Skeletal muscle tissue (tissue), 4 donors: ENCODE data around the gene ATXN7. TPM values are rescaled to one million over a fixed set of nuclear protein-coding genes. Genes with fewer than 3 reads are reported as not detected.

Experiments
- H3K27ac ChIP-seq: one replicate; pipeline ENCODE4 v1.7.0; 2013; ENCODE audit warnings: mild to moderate bottlenecking, low read depth, low read length, inconsistent platforms
- H3K27me3 ChIP-seq, 3 donors: one replicate each; pipeline ENCODE4 v1.7.0; 2013; ENCODE audit warnings: low read length in 3 of 3; ENCODE audit not compliant: control insufficient read depth in 3 of 3, insufficient read depth in 3 of 3
- H3K36me3 ChIP-seq, 3 donors: one replicate each; pipeline ENCODE4 v1.7.0; 2013; ENCODE audit warnings: low read length in 3 of 3; ENCODE audit not compliant: control insufficient read depth in 3 of 3, insufficient read depth in 3 of 3
- H3K4me1 ChIP-seq, 3 donors: one replicate each; pipeline ENCODE4 v1.7.0; 2013; ENCODE audit warnings: low read length in 3 of 3, mild to moderate bottlenecking in 3 of 3; ENCODE audit not compliant: control insufficient read depth in 3 of 3, insufficient read depth in 3 of 3
- H3K4me3 ChIP-seq, 3 donors: one replicate each; pipeline ENCODE4 v1.7.0; 2013; ENCODE audit warnings: low read length in 3 of 3
- H3K9ac ChIP-seq, 3 donors: one replicate each; pipeline ENCODE4 v1.7.0; 2013; ENCODE audit warnings: low read length in 3 of 3, mild to moderate bottlenecking in 3 of 3, moderate library complexity in 2 of 3, low read depth in 1 of 3
- H3K9me3 ChIP-seq, 3 donors: one replicate each; pipeline ENCODE4 v1.7.0; 2013; ENCODE audit warnings: low read length in 3 of 3; ENCODE audit not compliant: control insufficient read depth in 3 of 3
- total RNA-seq: library from RNA; depleted of rRNA; stranded (reverse); fragments of >200 nt; gene quantifications from one replicate; pipeline ENCODE4 v1.2.3, GENCODE V29; 2014
- donor health status: Osteomylitis.

The ATXN7 gene
- total RNA-seq, 1 donor from 2014 or later, result 8.4 TPM

DNA sequence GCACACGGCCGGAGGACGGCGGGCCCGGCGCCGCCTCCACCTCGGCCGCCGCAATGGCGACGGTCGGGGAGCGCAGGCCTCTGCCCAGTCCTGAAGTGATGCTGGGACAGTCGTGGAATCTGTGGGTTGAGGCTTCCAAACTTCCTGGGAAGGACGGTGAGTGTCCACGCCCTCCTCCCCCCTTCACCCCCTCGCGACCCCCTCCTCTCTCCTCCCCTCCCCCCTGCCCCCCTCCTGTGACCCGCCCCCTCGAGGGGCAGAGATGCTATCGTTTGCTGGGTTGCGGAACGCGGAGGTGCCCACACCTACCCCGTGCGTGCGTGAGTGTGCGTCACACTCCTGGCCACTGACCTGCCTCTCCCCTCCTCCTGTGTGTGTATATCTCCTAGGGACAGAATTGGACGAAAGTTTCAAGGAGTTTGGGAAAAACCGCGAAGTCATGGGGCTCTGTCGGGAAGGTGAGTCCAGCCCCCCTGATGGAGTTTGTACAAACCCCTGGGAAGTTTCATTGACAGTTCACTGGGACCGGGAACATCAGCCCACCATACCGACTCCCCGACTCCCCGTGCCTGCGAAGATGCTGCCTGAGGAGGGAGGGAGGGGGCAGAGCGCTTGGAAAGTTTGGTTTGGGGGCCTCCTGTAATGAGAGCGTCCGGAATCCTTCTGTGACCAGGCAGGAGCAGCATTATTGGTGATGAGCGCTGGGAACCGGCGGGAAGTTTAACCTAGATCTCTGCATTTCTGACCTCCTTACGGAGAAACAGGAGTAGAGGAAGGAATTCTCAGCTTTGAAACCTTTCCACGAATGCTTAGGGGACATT, 49.3 kb downstream of the ATXN7 start:
- peaks cover 15 to 22% (median 21%) of the 10 kb centered on the region in 3 donors for H3K4me1 ChIP-seq
- H3K9ac ChIP-seq, result peak overlapping the region; percentile 60 to 85 (median 73)
- peak overlapping the region; percentile 90 for H3K27ac ChIP-seq
- peaks cover 3 to 17% (median 5%) of the 10 kb centered on the region in 3 donors for H3K36me3 ChIP-seq
- H3K4me3 ChIP-seq, result peak overlapping the region; percentile 73 to 76 (median 75)
- no peaks in the 10 kb centered on the region for H3K27me3 ChIP-seq
- H3K9me3 ChIP-seq, result no peaks in the 10 kb centered on the region

DNA sequence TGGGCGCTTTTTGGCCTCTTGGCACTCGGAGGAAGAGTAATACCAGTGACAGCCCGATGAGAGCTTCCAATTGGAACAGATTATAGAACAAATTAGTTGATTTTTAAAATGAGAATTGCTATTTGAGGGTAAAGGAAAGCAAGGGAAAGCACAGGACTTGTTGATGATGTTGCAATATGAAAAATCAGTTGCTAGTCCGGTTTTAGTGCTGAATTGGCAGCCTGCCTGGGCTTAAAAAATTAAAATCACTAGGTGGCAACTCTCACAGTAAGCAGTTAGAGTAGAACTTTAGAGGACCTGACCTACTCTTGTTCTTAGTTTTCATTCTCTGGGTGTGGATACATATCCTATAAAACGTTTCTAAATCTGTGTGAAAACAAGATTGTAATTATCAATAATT, 50.6 kb downstream of the ATXN7 start:
- peaks cover 13 to 22% (median 21%) of the 10 kb centered on the region in 3 donors for H3K4me1 ChIP-seq
- H3K4me3 ChIP-seq, result no peak overlapping the region
- no peak overlapping the region for H3K9ac ChIP-seq
- no peak overlapping the region for H3K27ac ChIP-seq
- H3K36me3 ChIP-seq, result peaks cover 10 to 18% (median 12%) of the 10 kb centered on the region in 3 donors
- no peaks in the 10 kb centered on the region for H3K9me3 ChIP-seq
- no peaks in the 10 kb centered on the region for H3K27me3 ChIP-seq

DNA sequence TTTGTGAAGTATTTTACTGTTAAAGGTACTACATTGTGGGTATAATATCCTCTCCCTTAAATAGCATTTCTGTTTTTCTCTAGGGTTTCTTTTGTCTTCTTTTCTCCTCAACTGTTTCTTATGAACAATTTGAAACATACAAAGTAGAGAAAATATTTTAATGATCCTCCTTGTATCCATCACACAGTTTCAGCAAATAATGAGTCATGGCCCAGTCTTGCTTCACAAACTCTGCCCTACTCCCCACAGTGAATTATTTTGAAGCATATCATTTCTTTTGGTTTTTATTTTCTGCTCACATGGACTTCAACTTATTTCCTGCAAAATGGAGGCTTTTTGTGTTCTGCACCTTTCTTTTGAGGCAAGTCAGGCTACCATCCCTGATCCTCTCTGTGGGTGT, 54.7 kb downstream of the ATXN7 start:
- Histone ChIP-seq H3K9me3 (no peaks in the 10 kb centered on the region), H3K27me3 (no peaks in the 10 kb centered on the region), H3K36me3 (peaks cover 10 to 25% (median 15%) of the 10 kb centered on the region in 3 donors), H3K27ac (no peak overlapping the region), H3K4me1 (peaks cover 2 to 12% (median 6%) of the 10 kb centered on the region in 3 donors), H3K9ac (no peak overlapping the region), H3K4me3 (no peak overlapping the region)

DNA sequence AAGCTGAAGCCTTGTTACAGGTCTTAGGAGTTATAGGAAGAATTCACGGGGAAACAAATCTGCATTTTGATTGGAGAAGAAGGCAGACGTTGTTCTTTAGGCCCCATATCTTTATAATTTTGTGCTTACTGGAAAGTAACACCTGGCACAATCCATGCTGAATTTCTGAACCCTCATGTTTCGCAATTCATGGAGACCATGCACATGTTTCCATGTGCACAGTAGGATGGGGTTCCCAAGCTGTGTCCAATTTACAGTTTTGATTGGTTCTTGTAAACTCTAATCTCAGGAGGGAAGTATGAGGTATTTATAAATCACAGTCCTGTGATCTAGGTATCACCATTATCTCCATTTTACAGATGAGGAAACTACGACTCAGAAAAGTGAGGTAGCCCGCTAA, 56.3 kb downstream of the ATXN7 start:
- Histone ChIP-seq H3K27me3 (no peaks in the 10 kb centered on the region), H3K9me3 (no peaks in the 10 kb centered on the region), H3K36me3 (peaks cover 15 to 28% (median 18%) of the 10 kb centered on the region in 3 donors), H3K4me1 (no peaks in the 10 kb centered on the region), H3K9ac (no peak overlapping the region), H3K4me3 (no peak overlapping the region), H3K27ac (no peak overlapping the region)

DNA sequence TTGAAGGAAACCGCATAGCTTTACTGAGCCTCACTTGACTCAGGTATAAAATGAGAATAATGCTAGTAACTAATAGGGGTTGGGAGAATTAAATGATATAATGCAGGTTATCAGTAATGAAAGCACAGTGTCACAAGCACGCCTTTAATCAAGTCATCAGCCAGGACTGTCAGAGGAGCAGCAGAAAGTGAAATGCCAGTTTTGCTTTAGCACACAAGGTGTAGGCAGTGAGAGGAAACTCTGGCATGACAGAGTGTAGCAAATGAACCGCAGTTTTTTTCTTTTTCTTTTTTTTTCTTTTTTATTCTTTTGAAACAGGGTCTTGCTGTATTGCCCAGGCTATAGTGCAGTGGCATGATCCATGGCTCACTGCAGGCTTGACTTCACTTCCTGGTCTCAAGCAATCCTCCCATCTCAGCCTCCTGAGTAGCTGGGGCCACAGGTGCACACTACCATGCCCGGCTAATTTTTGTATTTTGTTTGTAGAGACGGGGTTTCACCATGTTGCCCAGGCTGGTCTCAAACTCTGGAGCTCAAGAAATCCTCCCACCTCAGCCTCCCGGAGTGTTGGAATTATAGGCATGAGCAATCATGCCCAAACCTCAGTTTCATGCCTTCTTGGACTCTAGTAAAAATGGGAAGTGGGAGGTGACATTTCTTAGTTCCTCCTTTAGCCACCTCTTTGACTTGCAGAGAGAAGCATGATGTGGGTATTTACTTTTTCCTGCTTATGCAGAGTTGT, 58.2 kb downstream of the ATXN7 start:
- H3K27ac ChIP-seq, result no peak overlapping the region
- no peaks in the 10 kb centered on the region for H3K4me1 ChIP-seq
- H3K9ac ChIP-seq, result no peak overlapping the region
- no peaks in the 10 kb centered on the region for H3K27me3 ChIP-seq
- peaks cover 19 to 24% (median 22%) of the 10 kb centered on the region in 3 donors for H3K36me3 ChIP-seq
- no peaks in the 10 kb centered on the region for H3K9me3 ChIP-seq
- no peak overlapping the region for H3K4me3 ChIP-seq

DNA sequence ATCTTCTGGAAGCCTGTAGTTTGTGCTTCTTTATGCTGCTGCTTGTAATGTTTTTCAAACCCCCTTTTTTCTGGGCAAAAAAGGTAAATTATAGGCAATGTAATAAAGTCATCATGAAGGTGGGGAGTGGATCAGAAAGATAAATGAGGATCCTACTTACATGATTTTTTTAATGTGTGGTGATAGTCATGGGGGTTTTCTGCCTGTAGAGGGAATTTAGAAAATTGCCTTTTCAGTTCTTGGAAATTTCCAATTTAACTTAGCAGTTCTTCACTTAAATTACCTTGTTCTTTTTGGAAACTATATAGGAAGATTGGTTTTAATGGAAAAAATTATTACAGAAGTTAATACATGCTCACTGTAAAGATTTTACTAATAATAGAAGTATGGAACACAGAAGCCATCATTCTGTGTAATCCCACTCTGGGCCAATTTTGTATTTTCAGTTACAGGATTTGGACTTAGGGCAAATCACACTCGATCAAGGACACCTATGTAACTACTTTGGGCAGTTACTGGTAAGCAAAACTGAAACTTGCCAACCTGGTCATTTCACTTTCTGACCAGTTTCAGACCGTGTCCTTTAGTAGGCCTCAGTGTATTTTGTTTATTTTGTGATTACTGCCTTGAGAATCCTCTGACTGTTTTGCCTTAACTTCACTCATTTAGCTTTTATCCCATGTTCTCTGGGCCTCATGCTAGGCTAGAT, 59.0 kb downstream of the ATXN7 start:
- Histone ChIP-seq H3K4me3 (no peak overlapping the region), H3K9ac (no peak overlapping the region), H3K27me3 (no peaks in the 10 kb centered on the region), H3K27ac (no peak overlapping the region), H3K4me1 (no peaks in the 10 kb centered on the region), H3K9me3 (no peaks in the 10 kb centered on the region), H3K36me3 (peaks cover 18 to 21% (median 21%) of the 10 kb centered on the region in 3 donors)

DNA sequence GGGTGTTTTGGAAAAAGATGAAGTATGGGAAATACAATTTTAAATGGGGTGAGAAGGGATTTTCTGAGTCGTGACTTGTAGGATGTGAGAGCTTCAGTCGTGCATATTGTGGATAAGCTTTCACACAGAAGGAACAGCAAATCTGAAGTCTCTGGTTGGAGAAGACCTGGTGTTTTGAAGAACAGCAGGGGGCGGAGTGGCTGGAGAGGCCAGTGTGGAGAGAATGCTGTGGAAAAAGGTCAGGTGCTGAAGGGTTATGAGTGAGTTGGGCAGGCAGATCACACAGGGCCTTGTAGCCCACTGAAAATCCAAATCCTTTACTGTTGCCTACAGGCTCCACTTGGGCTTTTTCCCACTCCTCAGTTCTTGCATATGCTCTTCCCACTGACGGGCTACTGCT, 62.6 kb downstream of the ATXN7 start:
- Histone ChIP-seq H3K9ac (no peak overlapping the region), H3K4me1 (no peaks in the 10 kb centered on the region), H3K4me3 (no peak overlapping the region), H3K36me3 (peaks cover 9 to 16% (median 12%) of the 10 kb centered on the region in 3 donors), H3K27ac (no peak overlapping the region), H3K27me3 (no peaks in the 10 kb centered on the region), H3K9me3 (no peaks in the 10 kb centered on the region)

DNA sequence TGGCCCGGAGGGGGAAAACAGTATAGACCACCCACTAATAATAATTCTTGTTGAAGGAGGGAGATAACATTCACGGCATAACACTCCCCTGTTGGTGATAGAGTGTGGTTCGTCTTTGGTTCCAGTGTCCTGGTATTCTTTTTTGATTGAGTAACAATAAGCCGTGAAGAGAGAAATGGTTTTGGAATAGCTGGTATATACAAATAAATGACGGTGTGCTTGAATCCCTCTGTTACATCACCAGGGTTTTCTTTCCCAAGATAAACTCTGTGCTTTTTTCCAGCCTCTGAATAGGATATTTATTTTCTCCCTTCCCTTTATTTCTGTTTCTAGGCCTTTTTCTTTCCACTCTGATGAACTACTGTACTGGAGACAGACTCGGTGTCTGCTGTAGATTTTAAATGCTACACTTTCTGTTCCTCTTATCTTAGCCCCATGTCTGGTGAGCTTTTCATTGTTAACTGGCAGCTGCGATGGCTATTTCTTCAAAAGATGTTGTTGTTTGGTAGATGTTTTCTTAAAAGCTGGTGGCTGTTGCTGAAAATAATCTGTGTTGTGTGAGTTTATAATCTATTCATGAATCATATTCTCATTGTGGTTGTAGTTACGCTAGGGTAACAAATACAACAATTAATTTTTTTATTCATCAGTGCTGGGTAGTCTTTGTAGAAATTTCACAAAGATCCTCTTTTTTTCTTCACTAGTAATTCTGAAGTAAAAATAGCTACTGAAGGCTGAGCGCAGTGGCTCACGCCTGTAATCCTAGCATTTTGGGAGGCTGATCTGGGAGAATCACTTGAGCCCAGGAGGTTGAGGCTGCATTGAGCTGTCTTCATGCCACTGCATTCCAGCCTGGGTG, 64.0 kb downstream of the ATXN7 start:
- Histone ChIP-seq H3K4me1 (peaks cover 4 to 5% (median 5%) of the 10 kb centered on the region in 3 donors), H3K9ac (no peak overlapping the region), H3K36me3 (peaks cover 9 to 16% (median 10%) of the 10 kb centered on the region in 3 donors), H3K27ac (no peak overlapping the region), H3K9me3 (no peaks in the 10 kb centered on the region), H3K27me3 (no peaks in the 10 kb centered on the region), H3K4me3 (no peak overlapping the region)

DNA sequence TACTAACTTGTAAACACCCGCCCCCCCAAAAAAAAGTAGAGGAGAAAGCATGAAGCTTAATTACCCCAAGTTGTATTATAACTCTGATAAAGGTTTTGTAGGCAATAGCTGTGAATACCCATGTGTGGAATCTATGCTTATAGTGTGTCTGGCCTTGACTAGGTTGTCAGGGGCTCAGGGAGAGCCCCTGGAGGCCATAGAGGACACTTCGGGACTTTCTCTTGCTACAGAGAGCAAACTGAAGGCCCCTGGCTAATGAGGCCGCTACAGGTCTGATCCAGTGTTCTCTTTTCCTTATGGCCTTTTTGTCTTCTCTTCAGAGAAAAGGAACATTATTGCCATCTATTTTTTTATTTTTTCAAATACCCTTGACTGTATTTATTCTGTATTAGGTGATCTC, 67.6 kb downstream of the ATXN7 start:
- Histone ChIP-seq H3K4me1 (peaks cover 10 to 23% (median 19%) of the 10 kb centered on the region in 3 donors), H3K9me3 (no peaks in the 10 kb centered on the region), H3K27me3 (no peaks in the 10 kb centered on the region), H3K36me3 (peaks cover 0 to 3% (median 2%) of the 10 kb centered on the region in 3 donors), H3K4me3 (no peak overlapping the region), H3K9ac (no peak overlapping the region), H3K27ac (no peak overlapping the region)
